Stomach smooth muscle (tissue), 2 donors: ENCODE data around the gene RCBTB1.
"Not testable (repeated sequence)": the region's sequence is repeated elsewhere in the genome, so short reads cannot be mapped to it uniquely, and the experiment has no call there.

ENCODE experiments used
- H3K27ac ChIP-seq: one replicate; pipeline ENCODE4 v1.7.0; 2013; ENCODE audit warnings: mild to moderate bottlenecking, low read length, inconsistent platforms
- H3K27me3 ChIP-seq, 2 donors: one replicate each; pipeline ENCODE4 v1.7.0; 2013; ENCODE audit warnings: low read length in 2 of 2; ENCODE audit not compliant: insufficient read depth in 2 of 2, control insufficient read depth in 1 of 2
- H3K36me3 ChIP-seq, 2 donors: one replicate each; pipeline ENCODE4 v1.7.0; 2013; ENCODE audit warnings: low read length in 2 of 2; ENCODE audit not compliant: control insufficient read depth in 2 of 2, insufficient read depth in 2 of 2
- H3K4me1 ChIP-seq: one replicate; pipeline ENCODE4 v1.7.0; 2013; ENCODE audit warnings: low read length; ENCODE audit not compliant: control insufficient read depth, insufficient read depth
- H3K4me3 ChIP-seq, 2 donors: one replicate each; pipeline ENCODE4 v1.7.0; 2013; ENCODE audit warnings: low read length in 2 of 2
- H3K9ac ChIP-seq, 2 donors: one replicate each; pipeline ENCODE4 v1.7.0; 2013; ENCODE audit warnings: low read length in 2 of 2, mild to moderate bottlenecking in 1 of 2
- H3K9me3 ChIP-seq, 2 donors: one replicate each; pipeline ENCODE4 v1.7.0; 2013; ENCODE audit warnings: low read length in 2 of 2; ENCODE audit not compliant: control insufficient read depth in 2 of 2
- donor health status: healthy.
- donor health status: Pancreatic carcinoma.

Gene RCBTB1

DNA sequence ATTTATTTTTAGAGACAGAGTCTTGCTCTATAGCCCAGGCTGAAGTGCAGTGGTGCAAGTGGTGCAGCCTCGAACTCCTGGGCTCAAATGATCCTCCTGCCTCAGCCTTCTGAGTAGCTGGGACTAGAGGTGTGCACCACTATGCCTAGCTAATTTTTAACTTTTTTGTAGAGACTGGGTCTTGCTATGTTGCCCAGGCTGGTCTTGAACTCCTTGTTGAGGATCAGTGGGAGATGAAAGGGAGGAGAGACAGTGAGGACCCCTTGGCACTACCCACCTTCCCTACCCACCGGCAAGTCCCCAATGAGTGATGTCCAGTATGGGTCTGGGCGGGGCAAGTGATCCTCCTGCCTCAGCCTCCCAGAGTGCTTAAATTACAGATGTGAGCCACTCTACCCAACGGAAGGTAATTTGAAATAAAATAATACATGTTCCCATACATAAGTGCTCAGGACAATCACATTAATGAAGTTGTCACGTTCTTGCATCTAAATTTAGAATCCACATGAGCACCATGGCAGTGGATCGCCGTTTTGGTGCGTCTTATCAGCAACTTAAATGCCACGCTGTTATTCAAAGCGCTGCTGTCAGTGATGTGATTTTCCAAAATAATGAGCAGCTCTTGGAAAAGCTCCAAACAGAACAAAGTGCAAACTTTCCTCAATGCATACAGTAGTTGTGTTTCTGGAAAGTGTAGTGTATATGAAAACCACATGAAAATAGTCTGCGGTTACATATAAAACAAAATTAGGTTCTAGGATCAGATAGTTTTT lies 37.0 kb upstream of the RCBTB1 start:
- Histone ChIP-seq H3K9ac (no peak overlapping the region), H3K9me3 (no peaks in the 10 kb centered on the region), H3K4me3 (no peak overlapping the region), H3K27me3 (no peaks in the 10 kb centered on the region), H3K36me3 (no peaks in the 10 kb centered on the region), H3K27ac (no peak overlapping the region), H3K4me1 (no peaks in the 10 kb centered on the region)

- H3K36me3 ChIP-seq: no peaks in the 10 kb centered on the region
- no peak overlapping the region for H3K27ac ChIP-seq
- H3K4me3 ChIP-seq: peak overlapping the region in 1 of 2 donors; percentile 15
These were observed 34.8 kb upstream of the RCBTB1 start for GRCh38 chr13:49620170-49620621.

DNA sequence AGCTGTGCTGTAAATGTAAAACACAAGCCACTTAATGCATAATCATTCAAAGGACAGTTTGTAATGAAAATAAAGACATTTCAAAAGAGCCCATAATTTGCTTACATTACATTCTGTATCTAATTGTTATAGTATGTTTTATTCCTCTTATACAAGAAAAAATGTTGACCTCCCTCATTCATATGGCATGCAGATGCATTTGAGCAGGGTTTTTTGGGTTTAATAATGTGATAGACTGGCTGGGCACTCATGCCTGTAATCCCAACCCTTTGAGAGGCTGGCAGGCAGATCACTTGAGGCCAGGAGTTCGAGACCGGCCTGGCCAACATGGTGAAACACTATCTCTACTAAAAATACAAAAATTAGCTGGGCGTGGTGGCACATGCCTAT lies 31.3 kb upstream of the RCBTB1 start:
- Histone ChIP-seq H3K36me3 (no peaks in the 10 kb centered on the region), H3K27ac (peak overlapping the region; percentile 19), H3K9ac (no peak overlapping the region), H3K9me3 (no peaks in the 10 kb centered on the region), H3K27me3 (no peaks in the 10 kb centered on the region), H3K4me3 (no peak overlapping the region), H3K4me1 (peaks cover 3% of the 10 kb centered on the region)

More at GRCh38 chr13:49620170-49620621, 34.8 kb upstream of the RCBTB1 start:
- Histone ChIP-seq H3K9ac (no peak overlapping the region), H3K4me1 (peaks cover 3% of the 10 kb centered on the region), H3K27me3 (no peaks in the 10 kb centered on the region), H3K9me3 (no peaks in the 10 kb centered on the region)

DNA sequence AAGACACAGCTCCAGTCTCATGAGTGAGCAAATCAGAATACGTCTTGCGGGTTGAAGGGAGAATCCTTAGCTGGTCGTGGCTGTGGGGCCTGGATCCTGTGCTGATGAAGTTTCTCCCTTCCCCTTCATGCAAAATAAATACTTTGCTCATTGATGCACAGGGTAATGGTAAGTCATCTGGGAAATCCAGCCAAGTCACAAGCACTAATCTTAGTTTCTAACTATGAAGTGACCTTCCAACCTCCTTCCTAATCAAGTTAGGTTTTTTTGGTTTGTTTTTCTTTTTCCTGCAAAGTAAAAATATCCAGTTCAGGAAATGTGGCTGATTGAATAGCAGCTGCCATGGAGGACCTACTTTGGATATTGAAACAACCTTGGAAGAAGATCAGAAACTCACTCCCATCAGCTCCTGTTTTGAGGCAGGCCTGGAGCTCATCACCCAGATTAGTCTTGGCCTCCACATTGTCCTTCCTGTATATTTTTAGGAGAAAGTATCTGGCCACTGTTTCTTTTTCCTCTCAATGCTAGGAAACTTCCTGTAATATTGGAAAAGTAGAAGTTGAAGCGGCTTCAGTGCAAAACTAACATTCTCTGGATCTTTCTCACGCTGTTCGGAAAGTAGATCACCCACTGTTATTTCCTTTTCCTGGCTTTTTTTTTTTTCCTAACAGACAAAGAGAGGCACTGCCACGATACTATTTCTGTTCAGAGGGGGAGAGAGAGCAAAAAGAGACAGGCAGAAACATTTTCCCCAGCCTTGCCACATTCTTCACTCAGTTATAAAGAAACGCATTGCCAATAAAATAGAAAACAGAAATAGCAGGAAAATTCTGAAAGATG lies 30.7 kb upstream of the RCBTB1 start:
- Histone ChIP-seq H3K4me3 (peak overlapping the region in 1 of 2 donors; percentile 12), H3K36me3 (no peaks in the 10 kb centered on the region), H3K4me1 (peaks cover 3% of the 10 kb centered on the region), H3K27me3 (no peaks in the 10 kb centered on the region), H3K27ac (peak overlapping the region; percentile 19), H3K9me3 (no peaks in the 10 kb centered on the region), H3K9ac (peak overlapping the region in 1 of 2 donors; percentile 42)

GRCh38 chr13:49612042-49612441 lies 26.7 kb upstream of the RCBTB1 start:
- H3K9me3 ChIP-seq, H3K36me3 ChIP-seq, H3K4me1 ChIP-seq, H3K27ac ChIP-seq, H3K4me3 ChIP-seq, H3K9ac ChIP-seq, H3K27me3 ChIP-seq: not testable (repeated sequence)

DNA sequence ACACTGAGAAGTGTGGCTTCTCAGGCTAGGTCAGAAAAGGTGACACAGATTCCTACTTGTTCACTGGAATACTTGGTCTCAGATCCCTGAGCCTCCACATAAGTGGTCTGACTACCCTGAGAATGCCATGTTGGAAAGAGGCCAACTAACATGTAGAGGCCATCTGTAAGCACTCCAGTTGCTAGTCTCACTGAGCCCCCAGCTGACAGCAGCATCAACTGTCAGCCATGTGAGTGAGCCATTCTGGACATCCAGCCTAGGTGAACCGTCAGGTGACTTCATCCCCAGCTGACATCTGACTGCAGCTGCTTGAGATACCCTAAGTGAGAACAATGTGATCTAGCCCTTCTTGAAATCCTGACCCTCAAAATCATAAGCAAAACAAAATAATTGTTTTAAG lies 24.8 kb upstream of the RCBTB1 start:
- Histone ChIP-seq H3K36me3 (no peaks in the 10 kb centered on the region), H3K4me3 (no peak overlapping the region), H3K9me3 (no peaks in the 10 kb centered on the region), H3K9ac (no peak overlapping the region), H3K27ac (no peak overlapping the region), H3K4me1 (peaks cover 4% of the 10 kb centered on the region), H3K27me3 (no peaks in the 10 kb centered on the region)

GRCh38 chr13:49608651-49609331 lies 23.4 kb upstream of the RCBTB1 start:
- no peak overlapping the region for H3K27ac ChIP-seq
- no peak overlapping the region for H3K9ac ChIP-seq
- no peak overlapping the region for H3K4me3 ChIP-seq
- H3K9me3 ChIP-seq: no peaks in the 10 kb centered on the region
- no peaks in the 10 kb centered on the region for H3K27me3 ChIP-seq
- H3K36me3 ChIP-seq: no peaks in the 10 kb centered on the region
- H3K4me1 ChIP-seq: peaks cover 4% of the 10 kb centered on the region

- Histone ChIP-seq H3K27me3 (no peaks in the 10 kb centered on the region), H3K36me3 (no peaks in the 10 kb centered on the region), H3K4me1 (peaks cover 4% of the 10 kb centered on the region), H3K4me3 (no peak overlapping the region), H3K9me3 (no peaks in the 10 kb centered on the region), H3K9ac (no peak overlapping the region), H3K27ac (no peak overlapping the region)
These were observed 22.4 kb upstream of the RCBTB1 start for GRCh38 chr13:49607761-49608160.

- Histone ChIP-seq H3K36me3 (no peaks in the 10 kb centered on the region), H3K4me3 (peak overlapping the region; percentile 54 to 72), H3K27me3 (no peaks in the 10 kb centered on the region), H3K27ac (no peak overlapping the region), H3K9ac (peak overlapping the region; percentile 1 to 47), H3K9me3 (no peaks in the 10 kb centered on the region), H3K4me1 (peaks cover 4% of the 10 kb centered on the region)
These were observed 21.6 kb upstream of the RCBTB1 start for GRCh38 chr13:49606747-49607648.

DNA sequence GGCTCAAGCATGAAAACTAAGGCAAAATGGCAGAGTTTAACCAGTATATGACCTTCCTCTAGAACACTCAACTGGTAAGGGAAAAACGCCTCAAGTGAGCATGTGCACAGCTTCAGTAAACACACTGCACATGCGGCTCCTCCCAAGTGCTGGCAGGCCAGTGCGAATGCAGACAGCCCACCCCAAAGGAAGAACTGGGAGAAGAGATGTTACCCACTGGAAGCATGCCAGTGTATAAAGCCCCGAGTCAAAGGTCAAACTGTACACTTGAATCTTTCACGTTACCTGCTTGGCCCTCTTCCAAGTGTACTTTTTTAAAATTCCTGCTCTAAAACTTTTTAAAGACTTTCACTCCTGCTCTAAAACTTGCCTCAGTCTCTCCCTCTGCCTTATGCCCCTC lies 19.2 kb upstream of the RCBTB1 start:
- Histone ChIP-seq H3K4me3 (no peak overlapping the region), H3K4me1 (peaks cover 4% of the 10 kb centered on the region), H3K9me3 (no peaks in the 10 kb centered on the region), H3K27me3 (no peaks in the 10 kb centered on the region), H3K27ac (no peak overlapping the region), H3K9ac (no peak overlapping the region), H3K36me3 (no peaks in the 10 kb centered on the region)
